Astrocyte (in vitro differentiated cells and primary cell): Measurements from ENCODE around the gene LRWD1.

ENCODE experiments used
- EZH2 ChIP-seq: IDR thresholded peaks from 2 replicates; pipeline ENCODE4 v1.6.1; 2012; ENCODE audit warnings: mild to moderate bottlenecking, low read length, inconsistent platforms; ENCODE audit not compliant: insufficient read depth
- TF ChIP-seq, protein P1 (sequence below): IDR thresholded peaks from 2 replicates; pipeline ENCODE4 v1.5.1; 2011; ENCODE audit warnings: low read depth, mild to moderate bottlenecking, inconsistent platforms, low read length, moderate library complexity; ENCODE audit not compliant: insufficient read depth

- TF ChIP-seq, protein P1, sequence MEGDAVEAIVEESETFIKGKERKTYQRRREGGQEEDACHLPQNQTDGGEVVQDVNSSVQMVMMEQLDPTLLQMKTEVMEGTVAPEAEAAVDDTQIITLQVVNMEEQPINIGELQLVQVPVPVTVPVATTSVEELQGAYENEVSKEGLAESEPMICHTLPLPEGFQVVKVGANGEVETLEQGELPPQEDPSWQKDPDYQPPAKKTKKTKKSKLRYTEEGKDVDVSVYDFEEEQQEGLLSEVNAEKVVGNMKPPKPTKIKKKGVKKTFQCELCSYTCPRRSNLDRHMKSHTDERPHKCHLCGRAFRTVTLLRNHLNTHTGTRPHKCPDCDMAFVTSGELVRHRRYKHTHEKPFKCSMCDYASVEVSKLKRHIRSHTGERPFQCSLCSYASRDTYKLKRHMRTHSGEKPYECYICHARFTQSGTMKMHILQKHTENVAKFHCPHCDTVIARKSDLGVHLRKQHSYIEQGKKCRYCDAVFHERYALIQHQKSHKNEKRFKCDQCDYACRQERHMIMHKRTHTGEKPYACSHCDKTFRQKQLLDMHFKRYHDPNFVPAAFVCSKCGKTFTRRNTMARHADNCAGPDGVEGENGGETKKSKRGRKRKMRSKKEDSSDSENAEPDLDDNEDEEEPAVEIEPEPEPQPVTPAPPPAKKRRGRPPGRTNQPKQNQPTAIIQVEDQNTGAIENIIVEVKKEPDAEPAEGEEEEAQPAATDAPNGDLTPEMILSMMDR: no peak
- TF ChIP-seq EZH2: no peak
Measured at GRCh38 chr7:102456327-102456726, 8.5 kb upstream of the LRWD1 start.
